Activated effector memory CD4-positive, alpha-beta T cell treated with anti-CD3 and anti-CD28 coated beads, Interleukin-2, amount 50 U/mL, for 16 hours (primary cell): ENCODE results near the gene GPX8.

Experiments used
- DNase-seq: peaks from one replicate; pipeline ENCODE4 v3.0.0-alpha.2; 2020

Gene GPX8

DNA sequence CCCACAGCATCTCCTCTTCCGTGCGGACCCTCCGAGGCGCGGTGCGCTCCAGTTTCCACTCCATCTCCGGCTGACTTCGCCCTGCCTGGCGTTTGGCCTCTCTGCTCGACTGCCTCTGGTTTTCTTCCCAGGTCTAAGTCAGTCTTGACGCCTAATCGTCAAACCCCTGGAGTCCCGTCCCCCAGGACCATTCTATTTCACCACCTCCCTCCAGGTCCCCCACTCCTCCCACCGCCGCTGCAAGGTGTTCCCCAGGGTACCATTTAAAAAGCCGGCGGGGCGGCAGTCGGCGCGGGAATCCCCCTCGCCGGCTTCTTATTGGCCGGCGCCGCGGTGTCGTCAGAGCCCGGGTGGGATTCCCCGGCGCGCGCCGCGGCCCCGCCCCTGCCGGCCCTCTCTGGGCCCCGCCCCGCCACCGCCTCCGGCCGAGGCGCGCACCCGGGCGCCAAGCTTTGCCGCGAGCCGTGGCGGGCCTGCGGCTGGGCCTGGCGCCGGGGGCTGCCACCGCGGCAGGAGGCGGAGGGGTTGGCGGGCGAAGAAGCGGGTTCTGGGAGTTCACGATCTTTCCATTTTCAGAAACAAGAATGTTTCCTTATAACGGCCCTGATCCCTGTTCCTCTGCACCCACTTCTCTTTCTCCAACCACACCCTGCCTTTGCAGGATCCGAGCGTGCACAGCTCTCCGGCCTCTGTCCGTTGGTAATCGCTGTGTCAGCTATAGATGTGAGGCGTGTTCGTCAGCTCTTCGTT lies 13.1 kb downstream of the GPX8 start, which contains the start of gene CDC20B:
TSS of gene CDC20B (minus strand) at position 241 of the 750 bp plus-strand sequence. CDS start at position 64, 177 bp downstream.
- peak; percentile 92 for DNase-seq

GRCh38 chr5:55173687-55174230 lies 13.8 kb downstream of the GPX8 start:
- no peak for DNase-seq

DNA sequence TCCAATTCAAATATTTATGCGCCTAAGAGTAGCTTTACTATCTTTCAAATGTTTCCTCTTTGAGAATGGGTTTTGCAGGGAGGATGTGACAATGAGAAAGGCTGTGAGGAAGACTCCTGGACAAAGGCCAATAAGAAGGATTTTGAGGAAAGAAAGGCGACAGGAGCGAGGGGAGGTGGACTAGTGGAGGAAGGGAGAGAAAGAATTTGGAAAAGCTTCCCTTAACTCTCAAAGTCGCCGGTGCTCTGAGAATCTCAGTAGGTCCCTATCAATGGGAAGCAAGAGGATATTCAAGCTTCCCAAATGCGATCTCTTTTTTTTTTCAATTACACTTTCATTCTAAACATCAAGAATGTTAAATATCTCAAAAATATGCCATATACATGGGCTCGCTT lies 15.8 kb downstream of the GPX8 start:
- no peak for DNase-seq

GRCh38 chr5:55176176-55176818 lies 16.3 kb downstream of the GPX8 start:
- DNase-seq, result peak; percentile 67

GRCh38 chr5:55177078-55177477 lies 17.1 kb downstream of the GPX8 start:
- no peak for DNase-seq

GRCh38 chr5:55180016-55180415 lies 20.0 kb downstream of the GPX8 start:
- no peak for DNase-seq

GRCh38 chr5:55187370-55187769 lies 27.4 kb downstream of the GPX8 start:
- no peak for DNase-seq

DNA sequence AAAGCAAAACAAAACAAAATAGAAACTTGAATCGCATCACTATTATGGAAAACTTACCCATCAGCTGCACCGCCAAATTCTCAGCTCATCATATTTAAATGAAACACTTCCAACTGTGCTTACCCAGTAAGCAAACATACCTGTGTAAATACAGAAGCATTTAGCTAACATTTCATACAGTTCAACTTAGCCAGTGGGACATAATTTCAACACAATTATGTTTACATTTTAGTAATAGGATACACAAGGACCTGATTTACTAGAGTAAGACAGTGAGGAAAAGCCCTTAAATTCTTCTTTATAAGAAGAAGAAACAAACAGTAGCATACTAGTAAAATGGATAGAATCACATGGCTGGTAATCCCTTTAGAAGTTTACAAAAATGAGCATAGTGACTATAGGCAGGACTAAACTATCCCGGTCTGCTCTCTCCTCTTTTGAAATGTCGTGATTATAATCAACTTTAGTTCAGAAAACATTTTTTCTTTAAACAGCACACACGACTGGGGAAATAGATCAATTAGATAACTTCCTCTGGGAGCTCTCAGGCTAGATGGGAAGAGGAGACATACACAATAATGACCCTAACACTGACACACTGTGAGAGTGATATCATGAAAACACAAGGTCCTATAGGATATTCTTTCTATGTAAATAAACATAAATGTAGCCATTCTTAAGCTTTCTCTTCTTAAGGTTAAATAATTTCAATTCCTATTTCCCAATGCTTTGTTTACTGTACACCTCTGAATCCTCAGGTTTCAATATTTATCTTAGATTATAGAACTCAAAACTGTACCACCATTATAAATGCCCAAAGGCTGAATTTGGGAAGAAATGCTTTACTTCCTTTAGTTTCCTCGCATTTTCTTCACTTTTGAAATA lies 28.9 kb downstream of the GPX8 start:
- DNase-seq, result no peak

DNA sequence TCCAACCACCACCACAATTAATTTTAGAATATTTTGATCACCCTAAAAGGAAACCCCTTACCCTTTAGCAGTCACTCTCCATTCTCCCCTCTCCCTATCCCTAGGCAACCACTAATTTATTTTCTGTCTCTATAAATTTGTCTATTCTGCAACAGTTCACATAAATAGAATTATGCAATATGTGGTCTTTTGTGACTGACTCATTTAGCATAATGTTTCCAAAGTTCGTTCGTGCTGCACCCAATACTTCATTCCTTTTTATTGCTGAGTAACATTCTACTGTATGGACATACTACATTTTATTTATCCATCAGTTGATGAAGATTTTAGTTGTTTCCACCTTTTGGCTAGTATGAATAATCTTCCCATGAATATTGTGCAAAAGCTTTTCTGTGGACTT lies 31.2 kb downstream of the GPX8 start:
- DNase-seq, result no peak

DNA sequence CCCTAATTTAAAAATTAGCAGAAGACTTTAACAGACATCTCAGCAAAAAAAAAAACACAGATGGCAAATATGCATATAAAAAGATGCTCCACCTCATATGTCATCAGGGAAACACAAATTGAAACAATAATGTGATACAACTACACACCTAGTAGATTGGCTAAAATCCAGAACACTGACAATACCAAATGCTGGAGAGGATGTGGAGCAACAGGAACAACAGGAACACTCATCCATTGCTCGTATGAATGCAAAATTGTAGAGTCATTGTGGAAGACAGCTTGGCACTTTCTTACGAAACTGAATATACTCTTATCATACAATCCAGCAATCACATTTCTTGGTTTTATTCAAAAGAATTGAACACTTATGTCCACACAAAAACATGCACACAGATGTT lies 45.0 kb downstream of the GPX8 start:
- DNase-seq, result no peak

- DNase-seq, result no peak
These were observed 51.4 kb downstream of the GPX8 start for GRCh38 chr5:55211184-55211874.
